ENCODE results near the gene MYL6.

MYL6 gene

GRCh38 chr12:56189918-56190694, 31.9 kb downstream of the MYL6 start:
- DNase-seq (ENCODE audit: low read depth), result peak; percentile 94

GRCh38 chr12:56190695-56191155, 32.6 kb downstream of the MYL6 start:
- no peak for DNase-seq (ENCODE audit: low read depth)

GRCh38 chr12:56192582-56192981, 34.4 kb downstream of the MYL6 start:
- no peak for DNase-seq (ENCODE audit: low read depth)

- DNase-seq (ENCODE audit: low read depth), result peak; percentile 73
These were observed 34.9 kb downstream of the MYL6 start for GRCh38 chr12:56193025-56193578.

- DNase-seq (ENCODE audit: low read depth), result peak; percentile 89
These were observed 38.8 kb downstream of the MYL6 start for GRCh38 chr12:56196818-56197550.

- DNase-seq (ENCODE audit: low read depth), result no peak
These were observed 39.9 kb downstream of the MYL6 start for GRCh38 chr12:56197921-56198635.

GRCh38 chr12:56198836-56199235, 40.7 kb downstream of the MYL6 start:
- DNase-seq (ENCODE audit: low read depth), result no peak

GRCh38 chr12:56202366-56202765, 44.2 kb downstream of the MYL6 start:
- no peak for DNase-seq (ENCODE audit: low read depth)

- no peak for DNase-seq (ENCODE audit: low read depth)
These were observed 44.7 kb downstream of the MYL6 start for GRCh38 chr12:56202838-56203237.

- DNase-seq (ENCODE audit: low read depth), result no peak
These were observed 46.1 kb downstream of the MYL6 start for GRCh38 chr12:56204275-56204674.

GRCh38 chr12:56205445-56205844, 47.3 kb downstream of the MYL6 start:
- DNase-seq (ENCODE audit: low read depth), result no peak

- DNase-seq (ENCODE audit: low read depth), result no peak
These were observed 48.5 kb downstream of the MYL6 start for GRCh38 chr12:56206452-56207166.

- DNase-seq (ENCODE audit: low read depth), result no peak
These were observed 49.8 kb downstream of the MYL6 start for GRCh38 chr12:56208006-56208405.

Measured in HS-27A (cell line).